HG02885 (cell line): ENCODE data around the gene FERMT3.

Source experiments
- ATAC-seq: cut with Tn5 transposase; IDR thresholded peaks from one replicate; pipeline ENCODE4 v1.9.1; 2021; ENCODE audit warnings: mild to moderate bottlenecking; ENCODE audit not compliant: unreplicated experiment, poor library complexity

Gene FERMT3

GRCh38 chr11:64232182-64232966 lies 25.9 kb downstream of the FERMT3 start:
- ATAC-seq, result no peak

- no peak for ATAC-seq
These were observed 26.4 kb downstream of the FERMT3 start for GRCh38 chr11:64232967-64233315.

- ATAC-seq, result peak; percentile 48
These were observed 27.5 kb downstream of the FERMT3 start, which contains the start of gene VEGFB for GRCh38 chr11:64233913-64234586. Gene VEGFB (plus strand): TSS chr11:64234584. CDS start chr11:64234834, 250 bp downstream.

DNA sequence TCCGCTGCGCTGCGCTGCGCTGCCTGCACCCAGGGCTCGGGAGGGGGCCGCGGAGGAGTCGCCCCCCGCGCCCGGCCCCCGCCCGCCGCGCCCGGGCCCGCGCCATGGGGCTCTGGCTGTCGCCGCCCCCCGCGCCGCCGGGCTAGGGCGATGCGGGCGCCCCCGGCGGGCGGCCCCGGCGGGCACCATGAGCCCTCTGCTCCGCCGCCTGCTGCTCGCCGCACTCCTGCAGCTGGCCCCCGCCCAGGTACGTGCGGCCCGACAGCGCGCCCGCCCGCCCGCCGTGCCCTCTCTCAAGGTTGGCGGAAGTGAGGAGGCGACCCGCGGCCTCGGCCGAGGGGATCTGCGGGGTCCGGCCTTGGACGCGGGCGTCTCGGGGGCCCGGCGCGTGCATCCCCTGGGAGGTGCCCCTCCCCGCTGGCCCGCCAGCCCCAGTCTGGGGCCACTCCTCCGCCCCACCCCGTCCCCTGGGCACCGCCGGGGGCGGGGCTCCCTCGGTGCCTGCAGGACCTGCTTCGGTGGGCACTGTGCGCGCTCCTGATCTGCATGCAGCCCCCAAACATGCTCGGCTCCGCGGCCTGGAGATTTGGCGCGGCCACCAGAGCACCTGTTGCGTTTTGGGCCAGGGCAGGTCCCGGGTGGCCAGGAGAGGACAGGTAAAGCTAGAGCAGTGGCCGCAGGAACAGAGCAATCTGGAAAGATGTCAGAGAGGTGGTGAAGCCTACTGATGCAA lies 28.3 kb downstream of the FERMT3 start:
- peak; percentile 32 for ATAC-seq

GRCh38 chr11:64235437-64236161 lies 29.1 kb downstream of the FERMT3 start:
- no peak for ATAC-seq

DNA sequence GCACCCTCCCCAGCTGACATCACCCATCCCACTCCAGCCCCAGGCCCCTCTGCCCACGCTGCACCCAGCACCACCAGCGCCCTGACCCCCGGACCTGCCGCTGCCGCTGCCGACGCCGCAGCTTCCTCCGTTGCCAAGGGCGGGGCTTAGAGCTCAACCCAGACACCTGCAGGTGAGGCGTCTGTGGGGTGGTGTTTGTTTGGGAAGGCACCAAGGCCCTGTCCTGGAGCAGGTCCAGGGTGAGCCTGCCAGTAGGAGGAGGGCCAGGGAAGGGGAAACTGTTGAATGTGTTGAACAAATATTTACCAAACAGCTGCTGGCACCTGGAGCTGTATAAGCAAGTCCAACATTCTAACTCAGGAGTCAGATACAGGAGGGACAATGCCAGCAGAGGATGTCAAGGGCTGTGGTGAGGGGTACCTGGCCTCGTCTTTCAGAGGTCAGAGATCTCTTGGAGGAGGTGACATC lies 31.0 kb downstream of the FERMT3 start:
- ATAC-seq, result no peak

- ATAC-seq, result no peak
These were observed 31.6 kb downstream of the FERMT3 start for GRCh38 chr11:64238076-64238475.

GRCh38 chr11:64238999-64239398 lies 32.5 kb downstream of the FERMT3 start:
- no peak for ATAC-seq

DNA sequence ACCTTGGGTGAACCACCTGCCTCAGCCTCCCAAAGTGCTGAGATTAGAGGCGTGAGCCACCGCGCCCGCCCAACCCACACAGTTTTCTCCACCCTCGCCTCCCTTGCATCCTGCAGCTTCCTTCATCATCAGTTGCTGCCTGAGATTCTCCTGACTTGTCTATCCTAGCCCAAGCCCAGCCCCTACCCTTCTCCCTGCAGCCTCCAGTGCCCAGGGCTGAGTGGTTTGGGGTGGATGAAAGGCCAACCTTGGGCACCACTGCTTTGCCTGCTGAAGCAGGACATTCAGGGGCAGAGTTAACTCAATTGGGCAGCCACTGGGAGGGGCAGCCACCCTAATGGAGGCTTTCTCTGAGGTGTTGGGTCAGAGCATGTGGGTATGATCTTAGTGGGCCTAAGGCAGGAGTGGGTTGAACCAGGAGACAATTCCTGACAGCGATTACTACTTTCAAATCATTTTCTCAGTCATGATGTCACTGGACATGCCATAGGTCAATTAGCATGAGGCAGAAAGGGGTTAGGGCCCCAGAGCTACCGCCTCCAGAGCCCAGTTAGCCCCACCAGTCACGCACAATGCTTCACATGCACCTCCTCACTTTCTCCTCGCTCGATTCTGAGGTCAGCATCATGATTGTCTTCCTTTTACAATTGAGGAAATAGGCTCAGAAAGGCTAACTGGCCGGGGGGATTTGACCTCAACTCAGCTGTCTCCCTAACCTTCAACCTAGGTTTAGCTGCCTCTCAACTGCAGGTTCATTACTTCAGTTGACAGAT lies 33.3 kb downstream of the FERMT3 start:
- ATAC-seq, result peak; percentile 7

GRCh38 chr11:64240435-64241240 lies 34.1 kb downstream of the FERMT3 start, which contains the start of gene FKBP2:
Gene FKBP2 (plus strand): TSS chr11:64241095. CDS start chr11:64242388, 1,293 bp downstream.
- ATAC-seq, result peak; percentile 51

- peak; percentile 68 for ATAC-seq
These were observed 34.6 kb downstream of the FERMT3 start for GRCh38 chr11:64241241-64241490.

DNA sequence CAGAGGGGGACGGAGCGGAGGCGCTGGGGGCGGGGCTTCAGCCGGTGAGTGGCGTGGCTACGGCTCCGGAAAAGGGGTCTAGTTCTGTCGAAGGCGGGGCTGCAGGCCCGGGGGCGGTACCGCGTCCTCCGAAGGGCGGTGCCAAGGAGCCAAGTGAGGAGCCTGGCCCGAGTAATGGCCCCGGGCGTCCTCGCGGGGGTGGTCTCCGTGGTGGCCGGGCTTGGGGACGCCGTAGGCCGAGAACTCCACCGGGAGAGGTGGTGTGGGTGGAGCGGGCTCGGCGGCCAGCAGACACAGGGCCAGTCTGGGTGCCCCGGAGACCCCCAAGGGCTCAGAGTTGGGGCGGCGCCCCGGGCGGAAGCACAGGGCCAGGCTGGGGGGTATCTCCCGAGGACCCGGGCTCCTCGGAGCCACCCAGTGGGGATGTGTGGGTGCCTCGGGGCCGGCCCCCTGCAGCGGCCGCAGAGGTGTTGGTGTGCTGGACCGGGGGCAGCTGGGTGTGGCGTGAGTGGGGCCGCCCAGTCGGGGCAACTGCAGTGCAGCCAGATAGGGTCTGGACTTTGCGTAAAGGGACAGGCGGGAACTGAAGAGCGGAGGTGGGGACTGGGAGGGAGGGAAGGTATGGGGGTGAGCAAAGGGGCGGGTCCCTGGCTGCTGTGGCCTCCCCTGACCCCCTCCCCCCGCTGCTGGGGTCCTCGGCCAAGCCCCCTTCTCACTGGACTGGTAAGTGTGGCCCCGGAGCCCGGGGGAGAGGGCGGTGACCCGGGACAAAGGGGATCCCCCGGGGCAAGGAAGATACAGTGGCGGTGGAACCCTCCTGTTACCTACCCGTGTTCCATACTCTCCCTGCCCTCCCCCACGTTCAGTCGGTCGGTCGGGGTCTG lies 35.2 kb downstream of the FERMT3 start:
- peak; percentile 6 for ATAC-seq

DNA sequence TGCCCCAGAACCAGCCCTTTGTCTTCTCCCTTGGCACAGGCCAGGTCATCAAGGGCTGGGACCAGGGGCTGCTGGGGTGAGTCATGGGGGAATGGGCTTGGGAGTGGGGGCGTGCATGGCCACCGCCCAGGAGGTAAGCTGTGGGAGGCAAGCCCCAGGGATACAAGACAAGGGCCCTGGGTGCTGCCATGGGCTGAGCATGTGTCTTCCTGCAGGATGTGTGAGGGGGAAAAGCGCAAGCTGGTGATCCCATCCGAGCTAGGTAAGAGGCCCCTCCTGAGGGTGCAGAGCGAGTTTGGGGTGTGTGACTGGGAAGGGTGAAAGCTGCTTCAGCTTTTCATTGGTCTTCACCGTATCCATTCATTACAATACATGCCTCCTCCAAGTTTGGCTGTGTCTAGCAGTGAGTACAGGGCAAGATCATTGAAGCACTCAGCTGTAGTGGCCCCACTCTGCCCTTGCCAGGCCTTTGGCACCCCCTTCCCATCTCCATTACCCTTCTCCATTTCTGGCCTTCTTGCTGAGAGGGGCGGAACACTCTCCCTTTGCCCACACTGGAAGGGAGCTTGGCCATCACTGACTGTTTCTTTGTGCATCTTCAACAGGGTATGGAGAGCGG lies 36.8 kb downstream of the FERMT3 start:
- ATAC-seq, result no peak

- no peak for ATAC-seq
These were observed 37.6 kb downstream of the FERMT3 start for GRCh38 chr11:64244107-64244506.

DNA sequence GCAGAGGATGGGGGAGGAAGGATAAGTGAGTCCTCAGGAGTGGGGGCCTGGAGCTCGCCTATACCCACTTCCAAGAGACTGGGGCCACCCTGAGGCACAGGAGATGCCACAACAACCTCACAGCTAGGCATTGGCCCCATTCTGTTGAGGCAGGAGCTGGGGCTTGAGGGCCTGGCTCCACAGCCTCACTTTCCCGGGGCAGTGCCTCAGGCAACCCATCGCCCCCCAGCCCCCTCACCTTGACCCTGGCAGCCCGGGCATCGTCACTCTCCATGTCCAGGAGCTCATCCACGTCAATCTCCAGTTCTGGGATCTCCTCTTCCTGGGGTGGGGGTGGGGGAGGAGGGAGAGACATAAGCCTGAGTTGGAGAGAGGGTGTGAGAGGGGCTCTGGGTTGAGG lies 38.4 kb downstream of the FERMT3 start:
- no peak for ATAC-seq

DNA sequence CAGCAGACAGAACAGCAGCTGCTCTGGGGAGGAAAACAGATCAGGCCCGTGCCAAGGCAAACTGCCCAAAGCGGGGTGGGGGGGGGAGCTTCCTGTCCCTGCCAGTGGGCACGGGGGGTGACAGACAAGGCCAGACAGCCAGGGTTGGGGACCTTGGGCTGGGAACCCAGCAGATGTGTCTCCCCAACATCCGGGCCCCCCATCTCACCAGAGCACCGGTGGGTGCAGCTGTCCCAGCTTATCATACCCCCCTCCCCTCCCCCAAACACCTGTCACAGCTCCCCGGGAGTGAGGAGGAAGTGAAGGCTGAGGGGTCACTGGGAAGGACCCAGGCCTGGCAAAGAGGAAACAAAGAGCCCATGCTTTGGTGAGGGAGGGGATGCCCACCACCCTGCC lies 38.9 kb downstream of the FERMT3 start:
- ATAC-seq, result no peak

DNA sequence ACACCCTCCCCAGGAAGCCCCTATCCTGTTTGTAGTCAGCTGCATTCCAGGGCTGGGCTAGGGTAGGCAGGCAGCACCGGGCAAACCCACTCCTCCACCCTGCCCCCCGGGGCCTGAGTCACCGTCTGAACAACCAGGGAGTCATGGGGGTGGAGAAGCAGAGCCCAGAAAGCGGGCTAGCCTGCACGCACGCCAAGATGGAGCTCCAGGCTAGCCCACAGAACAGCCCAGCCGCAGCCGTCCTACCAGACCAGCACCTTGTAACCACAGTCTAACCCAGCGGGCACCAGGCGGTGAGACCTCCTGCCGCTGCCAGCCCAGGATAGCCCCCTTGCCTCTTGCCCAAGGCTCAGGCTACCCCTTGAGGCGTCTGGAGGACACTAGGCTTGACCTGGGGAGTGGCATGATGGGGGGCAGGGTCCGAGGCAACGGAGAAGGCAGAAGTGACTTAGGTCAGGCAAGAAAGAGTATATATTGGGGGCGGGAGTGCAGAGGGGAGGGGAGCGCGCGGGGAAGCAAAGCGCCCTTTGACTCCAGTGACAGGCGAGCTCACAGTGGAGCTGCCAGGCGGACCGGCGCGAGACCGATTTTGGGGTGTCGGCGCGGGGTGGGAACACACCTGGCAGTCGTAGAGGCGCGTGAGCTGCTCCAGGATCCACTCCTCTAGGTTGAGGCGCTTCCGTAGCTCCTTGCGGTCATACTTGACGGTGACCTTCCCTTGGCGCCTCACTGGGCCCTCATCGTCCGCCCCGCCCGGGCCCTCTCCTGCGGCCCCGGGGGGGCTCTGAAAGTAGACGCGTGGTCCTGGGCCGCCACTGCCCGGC lies 39.5 kb downstream of the FERMT3 start:
- ATAC-seq, result no peak
